K562 (cell line): Measurements from ENCODE around the gene FHIT. TPM values are rescaled to one million over a fixed set of nuclear protein-coding genes. Genes with fewer than 3 reads are reported as not detected.

ENCODE experiments used
- ATAC-seq: fragments of 200-7000 bp; cut with Tn5 transposase; 3 replicates; pipeline ENCODE4 v1.9.1; 2020; ENCODE audit warnings: moderate library complexity
- BruUV-seq: library from RNA; stranded (reverse); fragments of 400-500 nt; replicated peaks from 2 replicates; lab custom pipeline; 2021; lab: Mats Ljungman, UMichigan
- CTCF ChIA-PET: fragments of 300-600 bp; formaldehyde crosslinking; extraction: SDS; loops from one replicate; lab custom pipeline; 2021; ENCODE audit warnings: low intra/inter-chr PET ratio; lab: Yijun Ruan, JAX
- POLR2A ChIA-PET: fragments of 300-600, 350-650 bp; sonication (Branson Sonifier 250); formaldehyde crosslinking; extraction: SDS; loops from one replicate; lab custom pipeline; 2021; ENCODE audit warnings: antibody characterized with exemption, inconsistent platforms; lab: Yijun Ruan, JAX
- DNase-seq, 4 experiments: peaks; one replicate each; pipeline versions ENCODE4 v3.0.0 to v3.0.0-alpha.2; 2011 to 2018; ENCODE audit warnings: low spot score in 3 of 4, mixed read lengths in 3 of 4; ENCODE audit errors: extremely low read depth in 1 of 4
- FAIRE-seq: peaks from 2 replicates; lab custom pipeline; 2011; peaks lifted over from hg19 to GRCh38; lab: Jason Lieb, UNC
- H2AFZ ChIP-seq: 2 replicates; pipeline ENCODE4 v1.6.0; 2011; ENCODE audit warnings: low read depth, low read length, control low read depth, inconsistent platforms
- H3K27ac ChIP-seq: fragments of 200-600 bp; 3 replicates; pipeline ENCODE4 v1.8.0; 2011; ENCODE audit warnings: low read depth, mild to moderate bottlenecking, control low read depth, inconsistent platforms, low read length, moderate library complexity, mixed read lengths; ENCODE audit errors: extremely low read depth
- H3K27me3 ChIP-seq, 2 experiments: fragments of 300-600 bp in 1 of 2; 2 replicates in 1 of 2; 3 replicates in 1 of 2; pipeline versions ENCODE4 v1.6.0 to v1.8.0; 2011; ENCODE audit warnings: inconsistent platforms in 2 of 2, low read length in 2 of 2, mild to moderate bottlenecking in 1 of 2, mixed read lengths in 1 of 2, moderate library complexity in 1 of 2; ENCODE audit not compliant: control insufficient read depth in 2 of 2, insufficient read depth in 2 of 2
- H3K36me3 ChIP-seq: fragments of 300-600 bp; 3 replicates; pipeline ENCODE4 v1.8.0; 2011; ENCODE audit warnings: mild to moderate bottlenecking, low read length, inconsistent platforms; ENCODE audit not compliant: control insufficient read depth, insufficient read depth
- H3K4me1 ChIP-seq, 2 experiments: fragments of 200-600 bp in 1 of 2; replicated peaks in 1 of 2; 2 replicates in 1 of 2; 3 replicates in 1 of 2; pipeline versions ENCODE4 v1.5.1 to v1.8.0; 2011; ENCODE audit warnings: inconsistent platforms in 2 of 2, low read length in 2 of 2, mild to moderate bottlenecking in 1 of 2, mixed read lengths in 1 of 2, moderate library complexity in 1 of 2; ENCODE audit not compliant: control insufficient read depth in 2 of 2, insufficient read depth in 2 of 2
- H3K4me2 ChIP-seq: 2 replicates; pipeline ENCODE4 v1.6.1; 2011; ENCODE audit warnings: low read length, control low read depth, inconsistent platforms, mixed read lengths; ENCODE audit not compliant: insufficient read depth
- H3K4me3 ChIP-seq: fragments of 200-600 bp; sonication (generic), shearing (Covaris generic); 2 replicates; pipeline ENCODE4 v1.5.1; 2016; ENCODE audit warnings: control low read depth, inconsistent platforms
- H3K79me2 ChIP-seq: fragments of 200-600 bp; 3 replicates; pipeline ENCODE4 v1.8.0; 2011; ENCODE audit warnings: low read length, inconsistent platforms; ENCODE audit not compliant: control insufficient read depth, insufficient read depth
- H3K9ac ChIP-seq, 2 experiments: 2 replicates each; pipeline versions ENCODE4 v1.6.0 to v1.6.1; 2011; ENCODE audit warnings: low read depth in 2 of 2, low read length in 2 of 2, control low read depth in 1 of 2, inconsistent platforms in 1 of 2, mild to moderate bottlenecking in 1 of 2, mixed read lengths in 1 of 2; ENCODE audit not compliant: insufficient read depth in 1 of 2
- H3K9me1 ChIP-seq: one replicate; pipeline ENCODE4 v1.6.0; 2011; ENCODE audit warnings: inconsistent platforms, mild to moderate bottlenecking, low read length, moderate library complexity; ENCODE audit not compliant: control insufficient read depth, insufficient read depth
- H3K9me3 ChIP-seq: replicated peaks from 2 replicates; pipeline ENCODE4 v1.5.1; 2011; ENCODE audit warnings: low read depth, low read length, inconsistent platforms; ENCODE audit not compliant: control insufficient read depth, insufficient read depth
- H4K20me1 ChIP-seq: replicated peaks from 2 replicates; pipeline ENCODE4 v1.6.1; 2011; ENCODE audit warnings: low read length, inconsistent platforms, mixed read lengths; ENCODE audit not compliant: control insufficient read depth, insufficient read depth
- FOSL1 ChIP-seq: fragments of 200-800 bp; sonication (Bioruptor generic); conservative IDR thresholded peaks from 2 replicates; pipeline ENCODE4 v1.6.1; 2016; ENCODE audit warnings: missing genetic modification characterization, missing compliant biosample characterization
- HDAC1 ChIP-seq, 2 experiments: fragments of 450-650 bp; IDR thresholded peaks; 2 replicates each; pipeline ENCODE4 v1.6.1; 2016 to 2017; ENCODE audit warnings: inconsistent platforms in 1 of 2, mild to moderate bottlenecking in 1 of 2, moderate library complexity in 1 of 2
- JUN ChIP-seq, 2 experiments: sonication (generic) in 1 of 2; formaldehyde crosslinking in 1 of 2; IDR thresholded peaks; 2 replicates each; pipeline versions ENCODE4 v1.6.1 to v1.8.0; 2012 to 2022; ENCODE audit warnings: borderline replicate concordance in 2 of 2, mild to moderate bottlenecking in 2 of 2, improper control_type of control experiment in 1 of 2, low read depth in 1 of 2, low read length in 1 of 2, missing genetic modification reagents in 1 of 2
- JUND ChIP-seq, 2 experiments: IDR thresholded peaks; 2 replicates in 1 of 2; 3 replicates in 1 of 2; pipeline ENCODE4 v1.6.1; 2011; ENCODE audit warnings: borderline replicate concordance in 2 of 2, low read depth in 2 of 2, low read length in 2 of 2, improper control_type of control experiment in 1 of 2, missing biosample characterization in 1 of 2, missing genetic modification characterization in 1 of 2, missing genetic modification reagents in 1 of 2
- MEIS2 ChIP-seq: fragments of 450-650 bp; IDR thresholded peaks from 2 replicates; pipeline ENCODE4 v1.6.1; 2014; ENCODE audit warnings: mild to moderate bottlenecking; ENCODE audit not compliant: partially characterized antibody
- NBN ChIP-seq: fragments of 450-650 bp; IDR thresholded peaks from 2 replicates; pipeline ENCODE4 v1.6.1; 2016; ENCODE audit warnings: low read depth, mild to moderate bottlenecking
- PKNOX1 ChIP-seq: fragments of 450-650 bp; IDR thresholded peaks from 2 replicates; pipeline ENCODE4 v1.6.1; 2016
- RAD51 ChIP-seq: fragments of 450-650 bp; IDR thresholded peaks from 2 replicates; pipeline ENCODE4 v1.7.1; 2016; ENCODE audit warnings: low read depth, mild to moderate bottlenecking, borderline replicate concordance
- RNF2 ChIP-seq: sonication (generic); IDR thresholded peaks from 2 replicates; pipeline ENCODE4 v1.6.1; 2016
- SMARCA4 ChIP-seq: fragments of 450-650 bp; IDR thresholded peaks from 2 replicates; pipeline ENCODE4 v1.6.1; 2016
- ZBTB33 ChIP-seq: sonication (generic); formaldehyde crosslinking; IDR thresholded peaks from 2 replicates; pipeline ENCODE4 v1.8.1; 2023; ENCODE audit warnings: mild to moderate bottlenecking, missing genetic modification reagents
- WGBS: fragments of 100-300 bp; shearing (Covaris generic); methylation state at CpG from one replicate; pipeline ENCODE4 v1.1.6; 2016; ENCODE audit warnings: low coverage, mixed read lengths; ENCODE audit not compliant: insufficient coverage; ENCODE audit errors: missing lambda C conversion rate; 5-methylcytosine and 5-hydroxymethylcytosine counted together
- in situ Hi-C: fragments of 300-500 bp; cut with MboI; formaldehyde crosslinking; loops from 4 replicates; pipeline ENCODE4 v1.15.0; 2018; ENCODE audit warnings: inconsistent platforms, mixed read lengths
- intact Hi-C: fragments of 100-400 bp; cut with micrococcal nuclease; formaldehyde crosslinking; loops from 2 replicates; pipeline ENCODE4 v1.14.2; 2022
- polyA plus RNA-seq, 8 experiments: library from polyadenylated mRNA; depleted of rRNA in 4 of 8; stranded (reverse) in 5 of 8; unstranded in 3 of 8; fragments of >200 nt; fragmentation: Nextera tagmentation in 2 of 8; fragmentation: Illumina TruSeq in 1 of 8; extraction: Ambion mirVana in 2 of 8; extraction: Trizol in 1 of 8; gene quantifications; 2 replicates each; pipeline versions ENCODE4 v1.2.1 to v1.2.3, GENCODE V29; 2011 to 2014; ENCODE audit warnings: inconsistent platforms in 1 of 8, missing spikeins in 1 of 8
- total RNA-seq, 7 experiments: library from RNA; depleted of rRNA in 6 of 7; stranded (reverse); fragments of >200 nt in 6 of 7; fragmentation: Illumina TruSeq in 2 of 7; extraction: Trizol in 2 of 7; gene quantifications; 2 replicates each; pipeline versions ENCODE4 v1.2.1 to v1.2.3, GENCODE V29; 2011 to 2021; ENCODE audit warnings: low replicate concordance in 1 of 7

Gene FHIT
- total and polyA plus RNA-seq, 9 of the 15 experiments (the other 6 are each of a cell fraction or from before 2014, with no cell fraction given) = 1.7 to 9.1 (median 4.3) TPM

GRCh38 chr3:60219501-60219900 lies 1031.8 kb downstream of the FHIT start:
- no TSS peak for BruUV-seq
- ChIA-PET CTCF (no interaction called here), POLR2A (no interaction called here)
- H3K4me1 ChIP-seq = peaks cover 0 to 16% of the 10 kb centered on the region in 2 experiments; a peak in 2 of 5 replicates
- in situ Hi-C loops = no loop called here
- H3K4me2 ChIP-seq = no peak overlapping the region
- H3K79me2 ChIP-seq = no peaks in the 10 kb centered on the region; the same call in 1 of the 3 replicates
- H3K4me3 ChIP-seq = no peak overlapping the region
- H3K27ac ChIP-seq = no peak overlapping the region
- FAIRE-seq (no peak), DNase-seq (no peak), ATAC-seq (no peak)
- H3K36me3 ChIP-seq = no peaks in the 10 kb centered on the region
- H3K9me3 ChIP-seq = no peaks in the 10 kb centered on the region
- no peaks in the 10 kb centered on the region for H3K9me1 ChIP-seq
- H4K20me1 ChIP-seq = no peaks in the 10 kb centered on the region
- H3K9ac ChIP-seq = no peak overlapping the region
- no peak overlapping the region for H2AFZ ChIP-seq
- no peaks in the 10 kb centered on the region for H3K27me3 ChIP-seq
- 72% methylated on average over 2 of the region's 2 CpGs for WGBS
- no peak for TF ChIP-seq NBN
- intact Hi-C loops = no loop called here

- no peaks in the 10 kb centered on the region for H3K27me3 ChIP-seq
- no peak overlapping the region for H3K4me3 ChIP-seq
- 34% methylated on average over 3 of the region's 3 CpGs for WGBS
- ChIA-PET POLR2A (no interaction called here), CTCF (no interaction called here)
- H4K20me1 ChIP-seq = no peaks in the 10 kb centered on the region
- intact Hi-C loops = no loop called here
- peak in 1 of 4 experiments; percentile 13 for DNase-seq
- in situ Hi-C loops = no loop called here
- H3K4me1 ChIP-seq = peaks cover 0 to 16% of the 10 kb centered on the region in 2 experiments; a peak in 2 of 5 replicates
- no peak overlapping the region for H3K4me2 ChIP-seq
- H3K27ac ChIP-seq = 0 out of 3 replicates have a peak overlapping the region, but pooled peaks have one; percentile 52
- H3K9me3 ChIP-seq = no peaks in the 10 kb centered on the region
- ATAC-seq = peak; percentile 60; the same call in 1 of the 3 replicates
- H3K79me2 ChIP-seq = no peaks in the 10 kb centered on the region; the same call in 1 of the 3 replicates
- BruUV-seq = no TSS peak
- no peak overlapping the region for H2AFZ ChIP-seq
- no peak overlapping the region for H3K9ac ChIP-seq
- no peaks in the 10 kb centered on the region for H3K36me3 ChIP-seq
- H3K9me1 ChIP-seq = no peaks in the 10 kb centered on the region
- no peak for FAIRE-seq
- TF ChIP-seq SMARCA4 (0 out of 2 replicates have a peak, but pooled peaks have one; percentile 7), JUND (IDR thresholded peaks at IDR 0.05; ENCODE audit: borderline replicate concordance, low read depth, low read length) (peak; percentile 29; the same call in 1 of the 2 replicates), JUND (tag; IDR thresholded peaks at IDR 0.05; ENCODE audit: borderline replicate concordance, low read depth, low read length) (no peak), RAD51 (no peak), RNF2 (no peak), ZBTB33 (CRISPR knock-in tag) (no peak), PKNOX1 (0 out of 2 replicates have a peak, but pooled peaks have one; percentile 34), FOSL1 (tag) (peak; percentile 34; the same call in 1 of the 2 replicates), MEIS2 (peak; percentile 58), HDAC1 (IDR thresholded peaks at IDR 0.05) (no peak), JUN (IDR thresholded peaks at IDR 0.05; ENCODE audit: borderline replicate concordance, low read depth, low read length) (peak; percentile 57; the same call in 1 of the 2 replicates), JUN (CRISPR knock-in tag; IDR thresholded peaks at IDR 0.05; ENCODE audit: borderline replicate concordance) (no peak)
Measured at GRCh38 chr3:60217156-60217911, 1033.9 kb downstream of the FHIT start.
